SK-N-SH (cell line): ENCODE measurements around the gene TPCN2. TPM values are rescaled to one million over a fixed set of nuclear protein-coding genes. Genes with fewer than 3 reads are reported as not detected.

Experiments used
- CTCF ChIA-PET: fragments of 300-600, 350-600 bp; formaldehyde crosslinking; extraction: SDS; loops from one replicate; lab custom pipeline; 2021; lab: Yijun Ruan, JAX
- POLR2A ChIA-PET: fragments of 350-600 bp; sonication (Branson Sonifier 250); formaldehyde crosslinking; extraction: SDS; loops from one replicate; lab custom pipeline; 2020; ENCODE audit warnings: antibody characterized with exemption, inconsistent platforms; lab: Yijun Ruan, JAX
- DNase-seq: peaks from one replicate; pipeline ENCODE4 v3.0.0; 2012
- H2AFZ ChIP-seq: fragments of 200-600 bp; sonication (generic); 2 replicates; pipeline ENCODE4 v1.8.1; 2016; ENCODE audit warnings: antibody characterized with exemption, mild to moderate bottlenecking, low read depth
- H3F3A ChIP-seq: fragments of 200-600 bp; sonication (generic); replicated peaks from 2 replicates; pipeline ENCODE3; 2016; ENCODE audit warnings: antibody characterized with exemption, mild to moderate bottlenecking; ENCODE audit not compliant: insufficient read depth
- H3K27ac ChIP-seq, 2 experiments: fragments of 200-500 bp in 1 of 2; fragments of 200-600 bp in 1 of 2; sonication (Bioruptor generic) in 1 of 2; sonication (generic), shearing (Covaris generic) in 1 of 2; 2 replicates each; pipeline versions ENCODE4 v1.5.1 to v1.6.1; 2014 to 2016; ENCODE audit warnings: low read depth in 2 of 2, inconsistent platforms in 1 of 2, low read length in 1 of 2, mild to moderate bottlenecking in 1 of 2, mixed read lengths in 1 of 2
- H3K27me3 ChIP-seq: fragments of 200-600 bp; sonication (generic), shearing (Covaris generic); 2 replicates; pipeline ENCODE4 v1.6.1; 2016; ENCODE audit warnings: mixed run types; ENCODE audit not compliant: insufficient read depth
- H3K36me3 ChIP-seq, 2 experiments: fragments of 200-500 bp in 1 of 2; fragments of 200-600 bp in 1 of 2; sonication (Bioruptor generic) in 1 of 2; sonication (generic) in 1 of 2; replicated peaks in 1 of 2; 2 replicates each; pipeline versions ENCODE3 to v1.5.1; 2014 to 2016; ENCODE audit warnings: low read length in 1 of 2, mild to moderate bottlenecking in 1 of 2; ENCODE audit not compliant: insufficient read depth in 2 of 2, control insufficient read depth in 1 of 2
- H3K4me1 ChIP-seq, 2 experiments: fragments of 200-500 bp in 1 of 2; fragments of 200-600 bp in 1 of 2; sonication (Bioruptor generic) in 1 of 2; sonication (generic), shearing (Covaris generic) in 1 of 2; 2 replicates each; pipeline versions ENCODE4 v1.5.1 to v1.6.1; 2014 to 2016; ENCODE audit warnings: low read depth in 1 of 2, low read length in 1 of 2, mixed run types in 1 of 2; ENCODE audit not compliant: insufficient read depth in 2 of 2, control insufficient read depth in 1 of 2
- H3K4me2 ChIP-seq: fragments of 200-600 bp; sonication (generic), shearing (Covaris generic); 2 replicates; pipeline ENCODE4 v1.6.1; 2017; ENCODE audit warnings: mixed run types
- H3K4me3 ChIP-seq, 2 experiments: fragments of 200-500 bp in 1 of 2; fragments of 200-600 bp in 1 of 2; sonication (Bioruptor generic) in 1 of 2; sonication (generic), shearing (Covaris generic) in 1 of 2; 2 replicates each; pipeline versions ENCODE4 v1.5.1 to v1.8.1; 2014 to 2016; ENCODE audit warnings: low read depth in 2 of 2, inconsistent platforms in 1 of 2, low read length in 1 of 2, mild to moderate bottlenecking in 1 of 2, mixed read lengths in 1 of 2, moderate library complexity in 1 of 2
- H3K79me2 ChIP-seq: fragments of 200-600 bp; sonication (generic); 2 replicates; pipeline ENCODE4 v1.8.1; 2017; ENCODE audit warnings: mild to moderate bottlenecking; ENCODE audit not compliant: insufficient read depth
- H3K9ac ChIP-seq: fragments of 200-600 bp; sonication (generic); 2 replicates; pipeline ENCODE4 v1.6.1; 2017; ENCODE audit warnings: mixed run types
- H3K9me2 ChIP-seq: fragments of 200-600 bp; sonication (generic); 2 replicates; pipeline ENCODE4 v1.6.1; 2017; ENCODE audit warnings: mixed run types
- H3K9me3 ChIP-seq: fragments of 200-600 bp; sonication (generic); 2 replicates; pipeline ENCODE4 v1.6.1; 2017; ENCODE audit warnings: mixed run types, mild to moderate bottlenecking, moderate library complexity
- H4K20me1 ChIP-seq: fragments of 200-600 bp; sonication (generic); 2 replicates; pipeline ENCODE4 v1.6.1; 2017; ENCODE audit warnings: mild to moderate bottlenecking, mixed run types; ENCODE audit not compliant: insufficient read depth
- CHD2 ChIP-seq: fragments of 150-350 bp; IDR thresholded peaks from 2 replicates; pipeline ENCODE4 v1.6.1; 2018; ENCODE audit warnings: low read length; ENCODE audit not compliant: partially characterized antibody
- EP300 ChIP-seq, 2 experiments: IDR thresholded peaks; 2 replicates each; pipeline versions ENCODE4 v1.4.0 to v1.6.1; 2012; ENCODE audit warnings: borderline replicate concordance in 1 of 2, low read depth in 1 of 2, low read length in 1 of 2
- EZH2phosphoT487 ChIP-seq: fragments of 200-600 bp; sonication (generic); IDR thresholded peaks from 2 replicates; pipeline ENCODE4 v1.6.1; 2017; ENCODE audit warnings: low read depth, mixed run types, mild to moderate bottlenecking, antibody characterized with exemption, moderate library complexity, borderline replicate concordance
- FOSL2 ChIP-seq: IDR thresholded peaks from 2 replicates; pipeline ENCODE4 v1.4.0; 2012; ENCODE audit warnings: low read depth, mild to moderate bottlenecking, moderate library complexity, borderline replicate concordance
- MXI1 ChIP-seq: IDR thresholded peaks from 2 replicates; pipeline ENCODE4 v1.6.1; 2012; ENCODE audit warnings: mild to moderate bottlenecking, low read depth, low read length, improper control_type of control experiment
- NFIC ChIP-seq: IDR thresholded peaks from 2 replicates; pipeline ENCODE4 v1.4.0; 2012; ENCODE audit warnings: borderline replicate concordance
- NRF1 ChIP-seq: IDR thresholded peaks from 2 replicates; pipeline ENCODE4 v1.6.1; 2012; ENCODE audit warnings: low read depth, mild to moderate bottlenecking, low read length
- RFX5 ChIP-seq: IDR thresholded peaks from 2 replicates; pipeline ENCODE4 v1.6.1; 2012; ENCODE audit warnings: mild to moderate bottlenecking, improper control_type of control experiment, low read length
- SIN3A ChIP-seq: IDR thresholded peaks from 2 replicates; pipeline ENCODE4 v1.6.1; 2012; ENCODE audit warnings: low read depth, mild to moderate bottlenecking, low read length, moderate library complexity, borderline replicate concordance
- SMC3 ChIP-seq: IDR thresholded peaks from 2 replicates; pipeline ENCODE4 v1.6.1; 2012; ENCODE audit warnings: low read depth, low read length, improper control_type of control experiment
- TAF1 ChIP-seq: IDR thresholded peaks from 2 replicates; pipeline ENCODE4 v1.6.1; 2012; ENCODE audit warnings: low read depth, mild to moderate bottlenecking, low read length, moderate library complexity, borderline replicate concordance
- YY1 ChIP-seq: IDR thresholded peaks from 2 replicates; pipeline ENCODE4 v1.4.0; 2012; ENCODE audit warnings: low read depth, mild to moderate bottlenecking
- WGBS: methylation state at CpG from one replicate; pipeline ENCODE4 v1.1.6; 2017; ENCODE audit warnings: low lambda C conversion rate; 5-methylcytosine and 5-hydroxymethylcytosine counted together
- polyA plus RNA-seq, 3 experiments: library from polyadenylated mRNA; depleted of rRNA; stranded (reverse); fragments of >200 nt; gene quantifications; 2 replicates each; pipeline ENCODE4 v1.2.3, GENCODE V29; 2012
- TF ChIP-seq, protein P1 (sequence below): IDR thresholded peaks from 2 replicates; pipeline ENCODE4 v1.4.0; 2012; ENCODE audit warnings: low read depth, borderline replicate concordance
- TF ChIP-seq, protein P2 (sequence below): fragments of 150-350 bp; IDR thresholded peaks from 2 replicates; pipeline ENCODE4 v1.6.1; 2016; ENCODE audit warnings: mild to moderate bottlenecking, low read depth, low read length
- TF ChIP-seq, protein P3 (sequence below): IDR thresholded peaks from 2 replicates; pipeline ENCODE4 v1.6.1; 2012; ENCODE audit warnings: mild to moderate bottlenecking, low read depth, low read length, moderate library complexity

Gene TPCN2
- polyA plus RNA-seq, 1 of the 3 experiments (the other 2 are of a cell fraction) = 8.7 TPM

DNA sequence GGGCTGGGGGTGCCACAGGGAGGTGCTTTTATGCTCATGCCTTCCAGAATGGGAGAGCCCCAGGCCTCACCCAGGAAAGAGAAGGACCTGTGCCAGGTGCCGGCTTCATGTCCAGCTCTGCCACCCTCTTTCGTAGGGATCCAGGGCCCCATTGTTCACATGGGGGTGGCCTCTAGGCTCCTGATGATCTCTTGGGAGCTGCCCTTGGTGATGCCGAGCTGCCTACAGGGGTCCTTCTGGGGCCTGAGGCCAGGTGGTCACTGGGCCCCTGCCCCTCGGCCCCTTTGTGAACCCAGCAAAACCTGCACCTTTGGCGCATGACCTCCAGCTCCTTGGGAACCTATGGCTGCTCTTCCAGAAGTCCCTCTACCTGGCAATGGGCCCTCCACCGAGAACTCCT, 65.6 kb downstream of the TPCN2 start:
- Histone ChIP-seq H3K27me3 (no peaks in the 10 kb centered on the region), H3K4me3 (no peak overlapping the region), H3K36me3 (no peaks in the 10 kb centered on the region), H3F3A (no peaks in the 10 kb centered on the region), H3K4me1 (no peaks in the 10 kb centered on the region; a peak in 1 of 4 replicates), H3K9ac (no peak overlapping the region), H3K9me2 (no peaks in the 10 kb centered on the region), H2AFZ (no peak overlapping the region), H3K4me2 (no peak overlapping the region), H3K9me3 (no peaks in the 10 kb centered on the region), H3K79me2 (no peaks in the 10 kb centered on the region), H3K27ac (no peak overlapping the region), H4K20me1 (no peaks in the 10 kb centered on the region)
- ChIA-PET POLR2A (no interaction called here), CTCF (interaction anchor here (0.8 to 6.4 kb wide), 4 partner anchors 9 to 529 kb away, joined by 3 to 36 read pairs (median 14); no protein-coding TSS in a partner anchor)
- TF ChIP-seq RFX5 = no peak
- TF ChIP-seq NFIC = no peak
- no peak for TF ChIP-seq FOSL2
- TF ChIP-seq SIN3A = no peak
- TF ChIP-seq, protein P1, sequence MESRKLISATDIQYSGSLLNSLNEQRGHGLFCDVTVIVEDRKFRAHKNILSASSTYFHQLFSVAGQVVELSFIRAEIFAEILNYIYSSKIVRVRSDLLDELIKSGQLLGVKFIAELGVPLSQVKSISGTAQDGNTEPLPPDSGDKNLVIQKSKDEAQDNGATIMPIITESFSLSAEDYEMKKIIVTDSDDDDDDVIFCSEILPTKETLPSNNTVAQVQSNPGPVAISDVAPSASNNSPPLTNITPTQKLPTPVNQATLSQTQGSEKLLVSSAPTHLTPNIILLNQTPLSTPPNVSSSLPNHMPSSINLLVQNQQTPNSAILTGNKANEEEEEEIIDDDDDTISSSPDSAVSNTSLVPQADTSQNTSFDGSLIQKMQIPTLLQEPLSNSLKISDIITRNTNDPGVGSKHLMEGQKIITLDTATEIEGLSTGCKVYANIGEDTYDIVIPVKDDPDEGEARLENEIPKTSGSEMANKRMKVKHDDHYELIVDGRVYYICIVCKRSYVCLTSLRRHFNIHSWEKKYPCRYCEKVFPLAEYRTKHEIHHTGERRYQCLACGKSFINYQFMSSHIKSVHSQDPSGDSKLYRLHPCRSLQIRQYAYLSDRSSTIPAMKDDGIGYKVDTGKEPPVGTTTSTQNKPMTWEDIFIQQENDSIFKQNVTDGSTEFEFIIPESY = no peak
- no peak for TF ChIP-seq CHD2
- TF ChIP-seq EP300 (IDR thresholded peaks at IDR 0.05; ENCODE audit: borderline replicate concordance in 1 of 2, low read depth in 1 of 2, low read length in 1 of 2) = no peak
- TF ChIP-seq, protein P2, sequence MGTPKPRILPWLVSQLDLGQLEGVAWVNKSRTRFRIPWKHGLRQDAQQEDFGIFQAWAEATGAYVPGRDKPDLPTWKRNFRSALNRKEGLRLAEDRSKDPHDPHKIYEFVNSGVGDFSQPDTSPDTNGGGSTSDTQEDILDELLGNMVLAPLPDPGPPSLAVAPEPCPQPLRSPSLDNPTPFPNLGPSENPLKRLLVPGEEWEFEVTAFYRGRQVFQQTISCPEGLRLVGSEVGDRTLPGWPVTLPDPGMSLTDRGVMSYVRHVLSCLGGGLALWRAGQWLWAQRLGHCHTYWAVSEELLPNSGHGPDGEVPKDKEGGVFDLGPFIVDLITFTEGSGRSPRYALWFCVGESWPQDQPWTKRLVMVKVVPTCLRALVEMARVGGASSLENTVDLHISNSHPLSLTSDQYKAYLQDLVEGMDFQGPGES = no peak
- TF ChIP-seq NRF1 = no peak
- TF ChIP-seq, protein P3, sequence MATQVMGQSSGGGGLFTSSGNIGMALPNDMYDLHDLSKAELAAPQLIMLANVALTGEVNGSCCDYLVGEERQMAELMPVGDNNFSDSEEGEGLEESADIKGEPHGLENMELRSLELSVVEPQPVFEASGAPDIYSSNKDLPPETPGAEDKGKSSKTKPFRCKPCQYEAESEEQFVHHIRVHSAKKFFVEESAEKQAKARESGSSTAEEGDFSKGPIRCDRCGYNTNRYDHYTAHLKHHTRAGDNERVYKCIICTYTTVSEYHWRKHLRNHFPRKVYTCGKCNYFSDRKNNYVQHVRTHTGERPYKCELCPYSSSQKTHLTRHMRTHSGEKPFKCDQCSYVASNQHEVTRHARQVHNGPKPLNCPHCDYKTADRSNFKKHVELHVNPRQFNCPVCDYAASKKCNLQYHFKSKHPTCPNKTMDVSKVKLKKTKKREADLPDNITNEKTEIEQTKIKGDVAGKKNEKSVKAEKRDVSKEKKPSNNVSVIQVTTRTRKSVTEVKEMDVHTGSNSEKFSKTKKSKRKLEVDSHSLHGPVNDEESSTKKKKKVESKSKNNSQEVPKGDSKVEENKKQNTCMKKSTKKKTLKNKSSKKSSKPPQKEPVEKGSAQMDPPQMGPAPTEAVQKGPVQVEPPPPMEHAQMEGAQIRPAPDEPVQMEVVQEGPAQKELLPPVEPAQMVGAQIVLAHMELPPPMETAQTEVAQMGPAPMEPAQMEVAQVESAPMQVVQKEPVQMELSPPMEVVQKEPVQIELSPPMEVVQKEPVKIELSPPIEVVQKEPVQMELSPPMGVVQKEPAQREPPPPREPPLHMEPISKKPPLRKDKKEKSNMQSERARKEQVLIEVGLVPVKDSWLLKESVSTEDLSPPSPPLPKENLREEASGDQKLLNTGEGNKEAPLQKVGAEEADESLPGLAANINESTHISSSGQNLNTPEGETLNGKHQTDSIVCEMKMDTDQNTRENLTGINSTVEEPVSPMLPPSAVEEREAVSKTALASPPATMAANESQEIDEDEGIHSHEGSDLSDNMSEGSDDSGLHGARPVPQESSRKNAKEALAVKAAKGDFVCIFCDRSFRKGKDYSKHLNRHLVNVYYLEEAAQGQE = no peak
- no peak for TF ChIP-seq TAF1
- no peak for TF ChIP-seq EZH2phosphoT487
- TF ChIP-seq MXI1 = no peak
- TF ChIP-seq SMC3 = no peak
- TF ChIP-seq YY1 = no peak
- 88% methylated on average over 2 of the region's 6 CpGs for WGBS
- no peak for DNase-seq
